HUDEP-2 (cell line): Measurements from ENCODE around the gene TRIM14.
"Not testable (repeated sequence)": the region's sequence is repeated elsewhere in the genome, so short reads cannot be mapped to it uniquely, and the experiment has no call there.

Source experiments
- DNase-seq, 76 experiments: peaks; one replicate each; lab custom pipeline; 2025; ENCODE audit not compliant: unreplicated experiment in 76 of 76; lab: John Stamatoyannopoulos, UW

TRIM14 gene

GRCh38 chr9:98020476-98021145, 98.4 kb downstream of the TRIM14 start:
- no peak for DNase-seq

GRCh38 chr9:98019869-98020268, 99.2 kb downstream of the TRIM14 start:
- not testable (repeated sequence) for DNase-seq
